CD4-positive, CD25-positive, alpha-beta regulatory T cell (primary cell): ENCODE data around the gene CACNA1G. TPM values are rescaled to one million over a fixed set of nuclear protein-coding genes. Genes with fewer than 3 reads are reported as not detected.

ENCODE experiments used
- ATAC-seq, 2 donors: fragments of 150-1000 bp; cut with Tn5 transposase; one replicate each; pipeline ENCODE4 v1.10.0; 2021; ENCODE audit warnings: low read depth in 2 of 2, moderate number of reproducible peaks in 2 of 2, moderate library complexity in 1 of 2
- DNase-seq, 3 donors: peaks; one replicate each; pipeline versions ENCODE4 v3.0.0 to v3.0.0-alpha.2; 2012 to 2022; ENCODE audit warnings: mixed read lengths in 1 of 3
- H3K27ac ChIP-seq: one replicate; pipeline ENCODE4 v1.7.0; 2013; ENCODE audit warnings: mild to moderate bottlenecking, low read length; ENCODE audit not compliant: insufficient read depth, poor library complexity, severe bottlenecking
- H3K27me3 ChIP-seq: one replicate; pipeline ENCODE4 v1.7.0; 2013; ENCODE audit warnings: low read length; ENCODE audit not compliant: control insufficient read depth, insufficient read depth
- H3K36me3 ChIP-seq: one replicate; pipeline ENCODE4 v1.7.0; 2013; ENCODE audit warnings: mild to moderate bottlenecking, low read length, moderate library complexity; ENCODE audit not compliant: control insufficient read depth, insufficient read depth
- H3K4me1 ChIP-seq: 2 replicates; pipeline ENCODE4 v1.7.0; 2013; ENCODE audit warnings: mild to moderate bottlenecking, low read length; ENCODE audit not compliant: insufficient read depth, control insufficient read depth, poor library complexity, severe bottlenecking
- H3K4me3 ChIP-seq: one replicate; pipeline ENCODE4 v1.7.0; 2013; ENCODE audit warnings: low read depth, mild to moderate bottlenecking, low read length, moderate library complexity
- H3K9me3 ChIP-seq, 2 experiments: 1 replicate in 1 of 2; 2 replicates in 1 of 2; pipeline ENCODE4 v1.7.0; 2013; ENCODE audit warnings: low read length in 2 of 2, mild to moderate bottlenecking in 1 of 2, moderate library complexity in 1 of 2; ENCODE audit not compliant: control insufficient read depth in 2 of 2
- H3K27ac Mint-ChIP-seq, 3 donors: one replicate each; pipeline ENCODE4 v1.8.0; 2020 to 2022; ENCODE audit warnings: mild to moderate bottlenecking in 3 of 3, mixed read lengths in 3 of 3, moderate library complexity in 2 of 3
- H3K27me3 Mint-ChIP-seq: one replicate; pipeline ENCODE4 v1.8.0; 2022; ENCODE audit warnings: mild to moderate bottlenecking, mixed read lengths
- H3K36me3 Mint-ChIP-seq: one replicate; pipeline ENCODE4 v1.8.0; 2020; ENCODE audit warnings: mixed read lengths
- H3K4me1 Mint-ChIP-seq, 4 donors: one replicate each; pipeline ENCODE4 v1.8.0; 2020 to 2022; ENCODE audit warnings: mixed read lengths in 4 of 4, mild to moderate bottlenecking in 1 of 4
- H3K4me3 Mint-ChIP-seq, 4 donors: one replicate each; pipeline ENCODE4 v1.8.0; 2020 to 2022; ENCODE audit warnings: mild to moderate bottlenecking in 4 of 4, mixed read lengths in 4 of 4, moderate library complexity in 3 of 4
- H3K9me3 Mint-ChIP-seq, 7 donors: one replicate each; pipeline ENCODE4 v1.8.0; 2020 to 2022; ENCODE audit warnings: mixed read lengths in 7 of 7, mild to moderate bottlenecking in 3 of 7, moderate library complexity in 2 of 7
- polyA plus RNA-seq, 4 donors: library from polyadenylated mRNA; unstranded; fragments of 300-500 nt; fragmentation: Illumina TruSeq; gene quantifications; one replicate each; pipeline ENCODE4 v1.2.3, GENCODE V29; 2021
- total RNA-seq: library from RNA; stranded (reverse); gene quantifications from one replicate; pipeline ENCODE4 v1.2.3, GENCODE V29; 2022

CACNA1G gene
- total and polyA plus RNA-seq, 5 donors from 2014 or later, result 0.05 TPM; not detected in 4

DNA sequence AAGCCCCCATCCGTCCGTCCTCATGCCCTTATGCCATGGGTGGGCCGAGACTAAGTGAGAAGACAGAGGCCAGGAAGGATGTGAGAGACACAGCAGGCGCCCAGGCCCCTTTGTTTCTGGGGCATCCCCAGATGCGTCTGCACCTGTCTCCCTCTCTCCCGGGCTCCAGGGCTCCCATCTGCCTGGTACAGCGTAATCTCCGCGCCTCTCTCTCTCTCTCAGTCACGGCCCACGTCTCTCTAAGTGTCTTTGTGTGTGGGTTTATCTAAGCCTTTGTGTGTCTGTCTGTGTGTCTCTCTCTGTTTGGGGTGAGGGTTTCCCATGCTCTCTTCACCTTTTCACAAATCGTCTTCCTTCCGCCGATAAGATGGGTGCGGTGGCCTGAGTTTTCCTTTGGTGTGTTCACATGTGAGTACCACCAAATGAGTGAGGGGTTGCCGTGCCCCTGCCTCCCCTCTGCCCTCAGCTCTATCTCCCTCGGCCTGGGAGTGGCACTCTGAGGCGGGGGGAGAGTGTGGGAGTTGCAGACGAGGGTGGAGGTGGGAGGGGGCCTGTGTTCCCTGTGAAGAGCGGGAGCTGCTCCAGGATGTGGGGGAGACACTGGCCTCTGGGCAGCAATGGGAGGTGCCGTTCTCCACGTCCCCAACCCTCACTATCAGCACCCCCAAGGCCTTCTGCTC is 48.3 kb downstream of the CACNA1G start:
- H3K4me3 Mint-ChIP-seq, result no peak overlapping the region
- Histone ChIP-seq H3K4me1 (no peaks in the 10 kb centered on the region), H3K9me3 (no peaks in the 10 kb centered on the region), H3K4me3 (no peak overlapping the region), H3K27me3 (no peaks in the 10 kb centered on the region), H3K27ac (no peak overlapping the region), H3K36me3 (no peaks in the 10 kb centered on the region)
- H3K4me1 Mint-ChIP-seq, result no peaks in the 10 kb centered on the region
- ATAC-seq (no peak), DNase-seq (no peak)
- H3K9me3 Mint-ChIP-seq, result no peaks in the 10 kb centered on the region
- H3K36me3 Mint-ChIP-seq, result no peaks in the 10 kb centered on the region
- H3K27me3 Mint-ChIP-seq, result peaks cover 8% of the 10 kb centered on the region
- H3K27ac Mint-ChIP-seq, result no peak overlapping the region

DNA sequence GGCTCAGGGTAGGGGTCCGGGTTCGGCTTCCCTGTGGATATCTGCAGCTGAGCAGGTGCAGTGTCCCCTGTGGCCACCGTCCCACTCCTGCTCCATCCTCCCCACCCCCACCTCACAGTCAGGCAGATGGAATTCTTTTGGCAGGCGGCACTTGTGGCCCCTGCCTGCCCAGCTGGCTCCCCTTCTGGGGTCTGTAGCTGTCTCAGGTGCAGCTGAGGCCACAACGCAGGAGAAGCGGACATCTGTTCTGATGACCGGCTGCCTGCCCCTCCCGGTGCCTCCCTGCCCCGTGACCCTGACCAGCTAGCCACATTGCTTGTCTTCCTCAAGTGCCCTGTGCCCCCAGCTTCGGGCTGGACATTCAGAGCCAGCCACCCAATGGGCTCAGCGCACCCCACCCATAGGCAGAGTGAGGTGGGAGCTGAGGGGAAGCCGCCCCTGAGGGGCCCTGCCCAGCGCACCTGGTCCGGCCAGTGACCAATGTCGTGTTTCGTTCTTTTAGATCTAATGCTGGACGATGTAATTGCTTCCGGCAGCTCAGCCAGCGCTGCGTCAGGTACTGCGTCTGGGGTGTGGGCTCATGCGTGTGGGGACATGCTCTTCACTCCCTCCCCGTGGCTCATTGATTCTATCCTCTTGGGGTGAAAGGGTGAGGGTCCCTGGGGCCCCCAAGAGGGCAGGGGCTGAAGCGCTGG is 49.0 kb downstream of the CACNA1G start:
- Mint-ChIP-seq H3K9me3 (no peaks in the 10 kb centered on the region), H3K27ac (no peak overlapping the region), H3K4me1 (peaks cover 0 to 5% (median 0%) of the 10 kb centered on the region in 4 donors), H3K4me3 (no peak overlapping the region), H3K36me3 (no peaks in the 10 kb centered on the region), H3K27me3 (peaks cover 8% of the 10 kb centered on the region)
- Histone ChIP-seq H3K9me3 (no peaks in the 10 kb centered on the region), H3K27me3 (no peaks in the 10 kb centered on the region), H3K4me1 (no peaks in the 10 kb centered on the region), H3K4me3 (no peak overlapping the region), H3K27ac (no peak overlapping the region), H3K36me3 (no peaks in the 10 kb centered on the region)
- DNase-seq, result no peak
- ATAC-seq, result no peak

DNA sequence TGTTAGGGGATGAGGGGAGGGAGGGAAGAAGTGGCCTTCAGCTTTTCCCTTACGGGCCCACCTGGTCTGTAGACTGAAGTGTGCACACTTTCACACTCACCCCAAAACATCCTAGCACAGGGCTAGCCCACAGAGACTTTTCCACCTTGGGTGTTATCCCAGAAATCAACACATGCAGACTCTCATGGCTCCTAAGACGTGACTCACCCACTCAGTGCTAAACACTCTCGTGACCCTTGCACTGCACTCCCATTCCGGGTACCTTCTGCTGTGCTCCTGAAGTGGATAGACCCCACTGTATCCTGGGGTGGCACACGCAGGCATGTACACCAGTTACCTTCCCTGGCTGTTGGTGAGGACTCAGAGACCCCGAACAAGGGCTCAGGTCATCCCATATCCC is 51.1 kb downstream of the CACNA1G start:
- Histone ChIP-seq H3K27me3 (no peaks in the 10 kb centered on the region), H3K9me3 (no peaks in the 10 kb centered on the region), H3K27ac (no peak overlapping the region), H3K4me3 (no peak overlapping the region), H3K4me1 (no peaks in the 10 kb centered on the region), H3K36me3 (no peaks in the 10 kb centered on the region)
- no peaks in the 10 kb centered on the region for H3K36me3 Mint-ChIP-seq
- H3K4me1 Mint-ChIP-seq, result peaks cover 0 to 6% (median 0%) of the 10 kb centered on the region in 4 donors
- DNase-seq (no peak), ATAC-seq (no peak)
- H3K27ac Mint-ChIP-seq, result no peak overlapping the region
- no peaks in the 10 kb centered on the region for H3K9me3 Mint-ChIP-seq
- peaks cover 6% of the 10 kb centered on the region for H3K27me3 Mint-ChIP-seq
- no peak overlapping the region for H3K4me3 Mint-ChIP-seq

DNA sequence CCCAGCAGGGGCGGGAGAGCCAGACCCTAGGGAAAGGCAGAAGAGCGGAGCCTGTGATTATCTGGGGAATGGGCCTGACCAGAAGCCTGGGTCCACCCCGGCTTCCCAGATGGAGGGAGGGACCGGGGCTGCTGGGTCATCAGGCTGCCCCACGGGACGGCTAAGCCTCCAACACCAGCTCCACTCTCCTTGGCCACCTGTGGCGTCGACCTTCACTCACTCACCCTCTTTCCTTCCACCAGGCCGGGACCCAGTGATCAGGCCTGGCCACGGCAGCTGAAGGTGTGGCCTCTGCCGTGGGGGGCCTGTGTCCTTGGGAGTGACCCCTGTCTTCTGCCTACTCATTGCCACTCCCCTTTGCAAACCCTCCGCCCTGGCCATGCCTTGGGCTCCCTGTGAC is 51.8 kb downstream of the CACNA1G start:
- no peaks in the 10 kb centered on the region for H3K27me3 ChIP-seq
- H3K4me3 ChIP-seq, result no peak overlapping the region
- Mint-ChIP-seq H3K4me3 (no peak overlapping the region), H3K36me3 (no peaks in the 10 kb centered on the region), H3K4me1 (peaks cover 0 to 6% (median 0%) of the 10 kb centered on the region in 4 donors), H3K9me3 (no peaks in the 10 kb centered on the region), H3K27ac (peak overlapping the region in 1 of 3 donors; percentile 52), H3K27me3 (peaks cover 4% of the 10 kb centered on the region)
- H3K4me1 ChIP-seq, result no peaks in the 10 kb centered on the region
- ATAC-seq (no peak), DNase-seq (no peak)
- H3K27ac ChIP-seq, result no peak overlapping the region
- no peaks in the 10 kb centered on the region for H3K9me3 ChIP-seq
- H3K36me3 ChIP-seq, result no peaks in the 10 kb centered on the region

DNA sequence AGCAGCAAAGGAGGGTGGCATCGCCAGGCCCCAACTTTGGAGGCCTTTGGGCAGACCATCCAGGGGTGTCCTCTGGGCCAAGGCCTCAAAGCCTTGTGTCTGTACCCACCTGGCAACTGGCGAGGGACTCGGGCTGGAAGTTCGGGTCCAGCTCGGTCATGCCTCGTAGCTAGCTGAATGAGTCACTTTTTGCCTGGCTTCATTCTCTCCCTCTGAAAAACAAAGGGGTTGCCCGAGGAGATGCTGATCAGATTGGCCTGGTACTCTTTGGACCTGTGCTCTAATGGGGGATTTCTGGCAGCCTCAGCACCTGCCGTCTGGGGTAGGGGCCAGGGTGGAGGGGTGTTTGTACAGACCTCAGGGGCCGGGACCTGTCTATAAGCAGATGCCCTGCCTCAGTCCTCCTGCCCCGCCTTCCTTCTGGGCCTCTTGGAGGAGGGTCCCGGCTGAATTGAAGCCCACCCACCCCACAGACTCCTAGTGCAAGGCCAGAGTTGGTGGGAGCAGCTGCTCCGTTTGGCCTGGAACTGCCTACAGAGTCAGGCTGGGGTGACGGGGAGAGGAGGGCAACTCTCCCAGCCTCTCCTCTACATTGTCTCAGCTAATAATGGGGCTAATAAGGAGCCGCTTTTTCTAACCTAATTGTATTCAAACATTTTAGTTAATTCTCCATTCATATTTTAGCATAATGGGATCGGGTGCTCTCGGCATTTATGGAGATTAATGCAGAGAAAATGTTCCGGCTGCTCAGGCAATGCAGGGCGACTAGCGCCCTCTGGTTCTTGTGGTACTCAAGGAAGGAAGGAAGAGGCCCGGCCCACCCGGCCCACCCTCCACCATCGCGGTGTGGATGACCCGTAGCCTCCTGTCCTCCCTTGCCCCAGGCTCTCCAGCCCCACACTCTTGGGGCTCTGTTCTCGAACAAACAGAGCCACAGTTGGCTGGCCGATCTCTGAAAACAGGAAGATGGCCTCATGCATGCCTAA is 52.8 kb downstream of the CACNA1G start:
- Histone ChIP-seq H3K27ac (no peak overlapping the region), H3K4me3 (no peak overlapping the region), H3K36me3 (no peaks in the 10 kb centered on the region), H3K27me3 (no peaks in the 10 kb centered on the region), H3K4me1 (no peaks in the 10 kb centered on the region), H3K9me3 (no peaks in the 10 kb centered on the region)
- H3K4me3 Mint-ChIP-seq, result no peak overlapping the region
- peaks cover 4% of the 10 kb centered on the region for H3K27me3 Mint-ChIP-seq
- no peaks in the 10 kb centered on the region for H3K36me3 Mint-ChIP-seq
- DNase-seq (no peak), ATAC-seq (no peak)
- no peak overlapping the region for H3K27ac Mint-ChIP-seq
- H3K9me3 Mint-ChIP-seq, result no peaks in the 10 kb centered on the region
- H3K4me1 Mint-ChIP-seq, result peaks cover 0 to 6% (median 0%) of the 10 kb centered on the region in 4 donors

DNA sequence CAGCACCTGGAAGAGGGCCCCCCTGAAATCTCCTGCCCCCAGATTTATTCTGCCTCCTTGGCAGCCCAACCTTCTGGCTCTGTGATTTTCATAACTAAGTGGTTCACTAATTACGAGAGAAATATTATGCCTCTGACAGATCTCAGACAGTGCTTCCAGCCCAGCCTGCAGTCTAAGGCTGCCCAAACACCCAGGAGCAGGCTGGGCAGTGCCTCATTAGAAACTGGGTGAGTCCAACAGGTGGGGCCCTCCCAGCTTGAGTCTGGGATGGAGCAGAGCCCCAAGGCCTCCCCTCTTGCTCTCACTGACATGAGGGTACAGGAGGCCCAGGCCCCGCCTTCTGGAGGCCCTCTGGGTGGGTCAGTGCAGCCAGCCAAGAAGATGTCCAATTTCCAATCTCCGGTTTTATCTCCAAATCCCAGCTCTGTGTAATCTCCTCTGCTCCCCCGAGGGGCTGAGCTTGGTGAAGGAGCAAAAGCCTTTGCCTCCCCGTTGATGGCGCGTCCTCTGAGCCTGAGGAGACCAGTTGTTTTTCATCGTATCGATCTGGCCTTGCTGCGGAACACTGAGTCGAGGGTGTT is 54.0 kb downstream of the CACNA1G start:
- H3K4me3 ChIP-seq, result no peak overlapping the region
- no peaks in the 10 kb centered on the region for H3K36me3 Mint-ChIP-seq
- no peaks in the 10 kb centered on the region for H3K4me1 ChIP-seq
- no peak for ATAC-seq
- no peaks in the 10 kb centered on the region for H3K36me3 ChIP-seq
- peaks cover 4% of the 10 kb centered on the region for H3K27me3 Mint-ChIP-seq
- H3K27ac ChIP-seq, result no peak overlapping the region
- no peak overlapping the region for H3K4me3 Mint-ChIP-seq
- no peak for DNase-seq
- no peaks in the 10 kb centered on the region for H3K27me3 ChIP-seq
- H3K9me3 ChIP-seq, result no peaks in the 10 kb centered on the region
- H3K9me3 Mint-ChIP-seq, result no peaks in the 10 kb centered on the region
- peaks cover 0 to 6% (median 0%) of the 10 kb centered on the region in 4 donors for H3K4me1 Mint-ChIP-seq
- no peak overlapping the region for H3K27ac Mint-ChIP-seq

DNA sequence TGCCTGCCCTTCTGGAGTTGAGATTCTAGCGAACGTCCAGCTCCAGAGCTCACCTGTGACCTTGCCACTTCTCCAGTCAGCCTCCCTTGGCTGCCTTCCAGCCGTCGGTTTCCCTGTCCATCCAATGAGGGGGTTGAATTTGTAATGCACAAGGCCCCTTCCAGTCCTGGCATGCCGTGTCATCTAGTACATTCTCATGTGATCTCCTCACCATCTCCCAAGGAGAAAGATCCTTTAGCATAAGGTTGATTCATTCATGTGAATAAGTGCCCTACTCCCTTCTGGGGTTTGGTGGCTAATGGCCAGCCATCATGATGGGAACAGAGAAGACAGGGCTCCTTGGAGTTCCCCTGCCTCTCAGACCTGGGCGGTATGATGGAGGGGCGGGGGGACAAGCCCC is 55.3 kb downstream of the CACNA1G start:
- Mint-ChIP-seq H3K4me1 (peaks cover 0 to 6% (median 0%) of the 10 kb centered on the region in 4 donors), H3K27me3 (peaks cover 4% of the 10 kb centered on the region), H3K27ac (no peak overlapping the region), H3K36me3 (no peaks in the 10 kb centered on the region), H3K9me3 (no peaks in the 10 kb centered on the region), H3K4me3 (no peak overlapping the region)
- ATAC-seq (no peak), DNase-seq (no peak)
- Histone ChIP-seq H3K4me1 (no peaks in the 10 kb centered on the region), H3K27me3 (no peaks in the 10 kb centered on the region), H3K9me3 (no peaks in the 10 kb centered on the region), H3K36me3 (no peaks in the 10 kb centered on the region), H3K27ac (no peak overlapping the region), H3K4me3 (no peak overlapping the region)
